ENCODE results near the gene EFCAB5.
"Not testable (repeated sequence)": the region's sequence is repeated elsewhere in the genome, so short reads cannot be mapped to it uniquely, and the experiment has no call there.

The EFCAB5 gene

GRCh38 chr17:29941334-29941733, at the start of gene EFCAB5:
Gene EFCAB5, plus strand, starts transcription at chr17:29941634. Its CDS starts 163 bp downstream, at chr17:29941797.
- Histone ChIP-seq H3K9me3 (ENCODE audit: control insufficient read depth, insufficient read depth, low read length) (no peaks in the 10 kb centered on the region), H3K36me3 (ENCODE audit: control insufficient read depth, insufficient read depth, low read length) (no peaks in the 10 kb centered on the region), H3K4me1 (ENCODE audit: control insufficient read depth, insufficient read depth, low read length) (no peaks in the 10 kb centered on the region), H3K4me3 (ENCODE audit: low read length) (no peak within 1 kb of the TSS), H3K27ac (ENCODE audit: low read length) (no peak within 1 kb of the TSS), H3K27me3 (ENCODE audit: control insufficient read depth, insufficient read depth, low read length) (no peaks in the 10 kb centered on the region)
- DNase-seq (ENCODE audit: low read depth, low spot score) = no peak
- no CpG with 5 or more reads among the region's 1 CpG for WGBS (ENCODE audit: insufficient coverage, insufficient read length)

GRCh38 chr17:29892201-29892600, 49.2 kb upstream of the EFCAB5 start:
- H3K4me1 ChIP-seq (ENCODE audit: control insufficient read depth, insufficient read depth, low read length) = no peaks in the 10 kb centered on the region
- H3K4me3 ChIP-seq (ENCODE audit: low read length) = no peak overlapping the region
- no peak for DNase-seq (ENCODE audit: low read depth, low spot score)
- no peaks in the 10 kb centered on the region for H3K36me3 ChIP-seq (ENCODE audit: control insufficient read depth, insufficient read depth, low read length)
- no peak overlapping the region for H3K27ac ChIP-seq (ENCODE audit: low read length)
- no peaks in the 10 kb centered on the region for H3K27me3 ChIP-seq (ENCODE audit: control insufficient read depth, insufficient read depth, low read length)
- no peaks in the 10 kb centered on the region for H3K9me3 ChIP-seq (ENCODE audit: control insufficient read depth, insufficient read depth, low read length)

- not testable (repeated sequence) for H3K4me1 ChIP-seq (ENCODE audit: control insufficient read depth, insufficient read depth, low read length); DNase-seq (ENCODE audit: low read depth, low spot score); H3K9me3 ChIP-seq (ENCODE audit: control insufficient read depth, insufficient read depth, low read length); H3K27ac ChIP-seq (ENCODE audit: low read length); H3K4me3 ChIP-seq (ENCODE audit: low read length); H3K36me3 ChIP-seq (ENCODE audit: control insufficient read depth, insufficient read depth, low read length); H3K27me3 ChIP-seq (ENCODE audit: control insufficient read depth, insufficient read depth, low read length)
- no CpG with 5 or more reads among the region's 4 CpGs for WGBS (ENCODE audit: insufficient coverage, insufficient read length)
Observed at GRCh38 chr17:29897136-29897535, 44.3 kb upstream of the EFCAB5 start.

GRCh38 chr17:29903471-29903870, 38.0 kb upstream of the EFCAB5 start:
- H3K27ac ChIP-seq (ENCODE audit: low read length) = no peak overlapping the region
- no peak for DNase-seq (ENCODE audit: low read depth, low spot score)
- H3K27me3 ChIP-seq (ENCODE audit: control insufficient read depth, insufficient read depth, low read length) = no peaks in the 10 kb centered on the region
- H3K36me3 ChIP-seq (ENCODE audit: control insufficient read depth, insufficient read depth, low read length) = no peaks in the 10 kb centered on the region
- no peaks in the 10 kb centered on the region for H3K9me3 ChIP-seq (ENCODE audit: control insufficient read depth, insufficient read depth, low read length)
- H3K4me1 ChIP-seq (ENCODE audit: control insufficient read depth, insufficient read depth, low read length) = no peaks in the 10 kb centered on the region
- no peak overlapping the region for H3K4me3 ChIP-seq (ENCODE audit: low read length)
- no CpG with 5 or more reads among the region's 2 CpGs for WGBS (ENCODE audit: insufficient coverage, insufficient read length)

- H3K36me3 ChIP-seq (ENCODE audit: control insufficient read depth, insufficient read depth, low read length) = no peaks in the 10 kb centered on the region
- H3K9me3 ChIP-seq (ENCODE audit: control insufficient read depth, insufficient read depth, low read length) = no peaks in the 10 kb centered on the region
- H3K27ac ChIP-seq (ENCODE audit: low read length) = no peak overlapping the region
- H3K4me3 ChIP-seq (ENCODE audit: low read length) = no peak overlapping the region
- no peak for DNase-seq (ENCODE audit: low read depth, low spot score)
- no peaks in the 10 kb centered on the region for H3K4me1 ChIP-seq (ENCODE audit: control insufficient read depth, insufficient read depth, low read length)
- H3K27me3 ChIP-seq (ENCODE audit: control insufficient read depth, insufficient read depth, low read length) = no peaks in the 10 kb centered on the region
- no CpG with 5 or more reads among the region's 3 CpGs for WGBS (ENCODE audit: insufficient coverage, insufficient read length)
Observed at GRCh38 chr17:29905086-29905878, 36.2 kb upstream of the EFCAB5 start.

- Histone ChIP-seq H3K4me3 (ENCODE audit: low read length) (no peak overlapping the region), H3K9me3 (ENCODE audit: control insufficient read depth, insufficient read depth, low read length) (no peaks in the 10 kb centered on the region), H3K27me3 (ENCODE audit: control insufficient read depth, insufficient read depth, low read length) (no peaks in the 10 kb centered on the region), H3K4me1 (ENCODE audit: control insufficient read depth, insufficient read depth, low read length) (no peaks in the 10 kb centered on the region), H3K36me3 (ENCODE audit: control insufficient read depth, insufficient read depth, low read length) (no peaks in the 10 kb centered on the region), H3K27ac (ENCODE audit: low read length) (no peak overlapping the region)
- no CpG with 5 or more reads among the region's 3 CpGs for WGBS (ENCODE audit: insufficient coverage, insufficient read length)
- no peak for DNase-seq (ENCODE audit: low read depth, low spot score)
Observed at GRCh38 chr17:29905879-29906167, 35.6 kb upstream of the EFCAB5 start.

- Histone ChIP-seq H3K27ac (ENCODE audit: low read length) (no peak overlapping the region), H3K4me1 (ENCODE audit: control insufficient read depth, insufficient read depth, low read length) (no peaks in the 10 kb centered on the region), H3K27me3 (ENCODE audit: control insufficient read depth, insufficient read depth, low read length) (no peaks in the 10 kb centered on the region), H3K9me3 (ENCODE audit: control insufficient read depth, insufficient read depth, low read length) (no peaks in the 10 kb centered on the region), H3K4me3 (ENCODE audit: low read length) (no peak overlapping the region), H3K36me3 (ENCODE audit: control insufficient read depth, insufficient read depth, low read length) (no peaks in the 10 kb centered on the region)
- DNase-seq (ENCODE audit: low read depth, low spot score) = no peak
- WGBS (ENCODE audit: insufficient coverage, insufficient read length) = no CpG with 5 or more reads among the region's 2 CpGs
Observed at GRCh38 chr17:29906969-29907368, 34.5 kb upstream of the EFCAB5 start.

GRCh38 chr17:29909236-29910003, 32.0 kb upstream of the EFCAB5 start:
- Histone ChIP-seq H3K4me3 (ENCODE audit: low read length) (no peak overlapping the region), H3K4me1 (ENCODE audit: control insufficient read depth, insufficient read depth, low read length) (no peaks in the 10 kb centered on the region), H3K27ac (ENCODE audit: low read length) (no peak overlapping the region), H3K9me3 (ENCODE audit: control insufficient read depth, insufficient read depth, low read length) (no peaks in the 10 kb centered on the region), H3K36me3 (ENCODE audit: control insufficient read depth, insufficient read depth, low read length) (no peaks in the 10 kb centered on the region), H3K27me3 (ENCODE audit: control insufficient read depth, insufficient read depth, low read length) (no peaks in the 10 kb centered on the region)
- DNase-seq (ENCODE audit: low read depth, low spot score) = no peak
- WGBS (ENCODE audit: insufficient coverage, insufficient read length) = no CpG with 5 or more reads among the region's 6 CpGs

GRCh38 chr17:29911641-29912177, 29.7 kb upstream of the EFCAB5 start:
- H3K9me3 ChIP-seq (ENCODE audit: control insufficient read depth, insufficient read depth, low read length) = no peaks in the 10 kb centered on the region

GRCh38 chr17:29914819-29915537, 26.5 kb upstream of the EFCAB5 start:
- no peak for DNase-seq (ENCODE audit: low read depth, low spot score)
- Histone ChIP-seq H3K27me3 (ENCODE audit: control insufficient read depth, insufficient read depth, low read length) (no peaks in the 10 kb centered on the region), H3K4me3 (ENCODE audit: low read length) (no peak overlapping the region), H3K27ac (ENCODE audit: low read length) (no peak overlapping the region), H3K9me3 (ENCODE audit: control insufficient read depth, insufficient read depth, low read length) (no peaks in the 10 kb centered on the region), H3K4me1 (ENCODE audit: control insufficient read depth, insufficient read depth, low read length) (no peaks in the 10 kb centered on the region), H3K36me3 (ENCODE audit: control insufficient read depth, insufficient read depth, low read length) (no peaks in the 10 kb centered on the region)
- WGBS (ENCODE audit: insufficient coverage, insufficient read length) = no CpG with 5 or more reads among the region's 2 CpGs

More at GRCh38 chr17:29911641-29912177, 29.7 kb upstream of the EFCAB5 start:
- Histone ChIP-seq H3K27ac (ENCODE audit: low read length) (no peak overlapping the region), H3K36me3 (ENCODE audit: control insufficient read depth, insufficient read depth, low read length) (no peaks in the 10 kb centered on the region), H3K4me3 (ENCODE audit: low read length) (no peak overlapping the region), H3K4me1 (ENCODE audit: control insufficient read depth, insufficient read depth, low read length) (no peaks in the 10 kb centered on the region), H3K27me3 (ENCODE audit: control insufficient read depth, insufficient read depth, low read length) (no peaks in the 10 kb centered on the region)
- DNase-seq (ENCODE audit: low read depth, low spot score) = no peak
